Measurements from ENCODE around the gene SKAP2.

GRCh38 chr7:26729150-26729775 lies 135.1 kb downstream of the SKAP2 start:
- TF ChIP-seq, protein P1, sequence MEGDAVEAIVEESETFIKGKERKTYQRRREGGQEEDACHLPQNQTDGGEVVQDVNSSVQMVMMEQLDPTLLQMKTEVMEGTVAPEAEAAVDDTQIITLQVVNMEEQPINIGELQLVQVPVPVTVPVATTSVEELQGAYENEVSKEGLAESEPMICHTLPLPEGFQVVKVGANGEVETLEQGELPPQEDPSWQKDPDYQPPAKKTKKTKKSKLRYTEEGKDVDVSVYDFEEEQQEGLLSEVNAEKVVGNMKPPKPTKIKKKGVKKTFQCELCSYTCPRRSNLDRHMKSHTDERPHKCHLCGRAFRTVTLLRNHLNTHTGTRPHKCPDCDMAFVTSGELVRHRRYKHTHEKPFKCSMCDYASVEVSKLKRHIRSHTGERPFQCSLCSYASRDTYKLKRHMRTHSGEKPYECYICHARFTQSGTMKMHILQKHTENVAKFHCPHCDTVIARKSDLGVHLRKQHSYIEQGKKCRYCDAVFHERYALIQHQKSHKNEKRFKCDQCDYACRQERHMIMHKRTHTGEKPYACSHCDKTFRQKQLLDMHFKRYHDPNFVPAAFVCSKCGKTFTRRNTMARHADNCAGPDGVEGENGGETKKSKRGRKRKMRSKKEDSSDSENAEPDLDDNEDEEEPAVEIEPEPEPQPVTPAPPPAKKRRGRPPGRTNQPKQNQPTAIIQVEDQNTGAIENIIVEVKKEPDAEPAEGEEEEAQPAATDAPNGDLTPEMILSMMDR (IDR thresholded peaks at IDR 0.05) = no peak
- TF ChIP-seq EP300 (IDR thresholded peaks at IDR 0.05) (no peak), POLR2A (IDR thresholded peaks at IDR 0.05) (no peak)
